ENCODE data around the gene AGA.

Gene AGA

DNA sequence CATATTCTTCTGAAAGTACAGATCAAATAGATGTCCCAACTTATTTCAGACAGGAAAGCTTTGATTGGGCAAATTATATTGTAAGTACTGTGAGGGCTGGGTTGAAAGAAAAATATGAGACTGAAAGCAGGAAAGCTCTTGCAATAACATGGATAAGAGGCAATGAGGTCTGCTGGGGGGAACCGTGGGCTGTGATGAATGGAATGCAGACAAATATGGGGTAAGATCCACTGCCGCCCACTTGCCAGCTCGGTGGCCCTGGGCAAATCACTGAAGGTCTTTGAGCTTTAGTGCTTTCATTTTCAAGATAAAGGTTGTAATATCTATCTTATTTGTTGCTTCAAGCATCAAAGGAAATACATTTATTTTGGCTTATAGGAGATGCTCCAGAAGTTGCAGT is 51.0 kb downstream of the AGA start:
- no peak overlapping the region for H3K9ac ChIP-seq (ENCODE audit: low read depth, low read length)
- no peaks in the 10 kb centered on the region; the same call in 1 of the 2 replicates for H3K4me1 ChIP-seq (ENCODE audit: insufficient read depth, low read length)
- H3K9me3 ChIP-seq (ENCODE audit: control insufficient read depth, insufficient read depth, low read length), result no peaks in the 10 kb centered on the region
- H3K36me3 ChIP-seq (ENCODE audit: insufficient read depth, low read length), result no peaks in the 10 kb centered on the region

DNA sequence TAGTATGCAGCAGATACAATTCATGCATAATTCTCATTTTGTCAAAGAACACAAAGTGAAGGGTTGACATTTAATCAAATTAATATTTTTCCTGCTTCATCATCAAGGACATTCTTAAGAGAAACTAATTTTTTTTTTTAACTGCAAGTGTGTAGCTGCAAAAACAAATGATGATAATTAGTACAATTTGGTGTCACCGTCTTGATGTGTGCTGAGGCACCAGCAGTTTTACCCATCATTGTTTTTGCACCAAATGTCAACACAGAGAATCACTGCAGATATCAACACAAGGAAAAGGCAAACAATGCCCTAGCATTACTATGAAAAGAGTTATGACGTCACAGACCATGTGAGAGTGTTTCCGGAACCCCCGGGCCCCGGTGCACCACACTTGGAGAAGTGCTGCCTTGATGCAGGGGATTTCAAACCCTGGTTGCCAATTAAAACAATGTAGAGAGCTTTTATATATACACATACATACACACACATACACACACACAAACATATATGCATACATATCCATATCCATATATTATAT is 55.9 kb downstream of the AGA start:
- Histone ChIP-seq H3K9me3 (ENCODE audit: control insufficient read depth, insufficient read depth, low read length) (no peaks in the 10 kb centered on the region), H3K9ac (ENCODE audit: low read depth, low read length) (no peak overlapping the region), H3K36me3 (ENCODE audit: insufficient read depth, low read length) (no peaks in the 10 kb centered on the region), H3K4me1 (ENCODE audit: insufficient read depth, low read length) (no peaks in the 10 kb centered on the region)

DNA sequence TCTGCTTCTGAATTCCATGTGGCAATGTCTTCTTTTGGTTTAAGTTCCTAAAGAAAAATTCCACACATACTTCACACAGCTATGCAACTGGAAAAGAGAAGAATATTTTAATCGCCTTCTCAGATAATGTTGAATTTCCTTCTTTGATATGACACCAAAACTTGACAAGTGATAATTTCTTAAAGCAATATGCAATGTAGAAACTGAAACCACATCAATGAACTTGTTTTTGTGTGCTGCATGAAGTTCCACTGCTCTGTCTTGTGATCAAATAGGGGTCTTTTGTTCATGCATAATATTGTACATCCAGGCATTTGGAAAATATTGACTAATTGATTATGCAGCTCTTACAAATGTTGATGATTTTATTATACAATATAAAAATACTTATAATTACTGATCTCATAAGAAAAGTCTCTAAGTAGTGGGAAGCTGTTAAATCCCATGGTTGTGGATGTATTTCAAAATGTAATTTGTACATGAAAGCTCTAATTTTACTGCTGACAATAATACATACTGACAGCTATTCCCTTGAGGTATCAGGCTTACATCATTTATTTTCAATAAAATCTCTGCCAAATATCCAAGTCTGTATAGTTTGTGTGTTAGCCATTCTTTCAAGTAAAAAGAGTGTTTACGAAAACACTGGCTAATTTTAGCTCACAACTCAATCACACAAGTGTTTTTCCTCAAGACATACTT is 56.5 kb downstream of the AGA start:
- Histone ChIP-seq H3K4me1 (ENCODE audit: insufficient read depth, low read length) (no peaks in the 10 kb centered on the region), H3K36me3 (ENCODE audit: insufficient read depth, low read length) (no peaks in the 10 kb centered on the region), H3K9me3 (ENCODE audit: control insufficient read depth, insufficient read depth, low read length) (no peaks in the 10 kb centered on the region), H3K9ac (ENCODE audit: low read depth, low read length) (no peak overlapping the region)

DNA sequence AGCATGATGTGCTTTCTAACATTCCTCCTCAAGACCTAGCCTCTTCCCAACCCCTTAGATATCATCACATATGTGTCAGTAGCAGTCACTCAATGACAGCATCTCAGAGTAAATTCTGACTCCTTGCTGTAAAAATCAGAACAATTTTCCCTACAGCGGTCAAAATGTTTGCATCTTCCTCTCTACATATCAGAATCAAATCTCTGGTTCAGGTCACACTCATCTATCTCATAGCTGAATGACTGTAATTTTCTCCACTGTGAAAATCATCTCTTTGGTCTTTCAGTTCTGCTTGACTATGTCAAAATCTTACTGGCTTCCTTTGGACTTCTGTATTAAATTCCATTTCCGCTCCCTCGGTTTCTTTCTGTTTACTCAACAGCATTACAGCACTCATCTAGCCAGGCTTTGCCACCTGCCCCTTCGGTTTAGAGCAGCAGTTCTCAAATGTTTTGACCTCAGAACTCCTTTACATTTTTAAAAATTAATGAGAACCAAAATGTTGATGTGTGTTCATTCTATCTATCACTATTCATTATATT is 57.3 kb downstream of the AGA start:
- Histone ChIP-seq H3K9me3 (ENCODE audit: control insufficient read depth, insufficient read depth, low read length) (no peaks in the 10 kb centered on the region), H3K4me1 (ENCODE audit: insufficient read depth, low read length) (no peaks in the 10 kb centered on the region), H3K36me3 (ENCODE audit: insufficient read depth, low read length) (no peaks in the 10 kb centered on the region), H3K9ac (ENCODE audit: low read depth, low read length) (no peak overlapping the region)

DNA sequence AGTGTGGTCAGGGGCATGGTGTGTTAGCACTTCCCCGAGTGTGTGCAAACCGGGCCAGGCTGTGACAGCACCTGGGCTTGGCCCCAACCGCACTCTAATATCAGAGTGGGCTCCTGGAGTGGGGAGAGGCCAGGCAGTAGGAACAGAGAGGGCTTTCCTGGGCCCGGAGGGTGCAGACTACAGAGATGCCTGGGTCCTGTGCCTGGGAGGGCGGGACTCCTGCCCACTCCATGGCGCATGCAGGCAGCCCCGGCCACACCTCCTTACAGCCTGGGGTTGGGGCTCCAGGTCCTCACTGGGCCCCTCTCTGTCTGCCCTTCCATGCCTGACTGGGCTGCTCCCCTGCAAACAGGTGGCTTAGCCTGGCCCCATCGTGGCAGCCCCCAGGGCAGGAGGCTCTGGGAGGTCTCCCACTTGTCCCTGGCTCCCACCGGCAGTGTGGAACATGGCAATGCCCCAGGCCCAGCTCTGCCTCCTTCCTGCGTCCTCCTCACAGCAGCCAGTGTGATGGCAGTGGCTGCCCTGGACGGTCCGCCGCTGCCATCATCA is 60.4 kb downstream of the AGA start:
- H3K9ac ChIP-seq (ENCODE audit: low read depth, low read length), result no peak overlapping the region
- H3K36me3 ChIP-seq (ENCODE audit: insufficient read depth, low read length), result no peaks in the 10 kb centered on the region
- no peaks in the 10 kb centered on the region for H3K4me1 ChIP-seq (ENCODE audit: insufficient read depth, low read length)
- no peaks in the 10 kb centered on the region for H3K9me3 ChIP-seq (ENCODE audit: control insufficient read depth, insufficient read depth, low read length)

All from ES-I3 (cell line).